Stimulated activated naive B cell treated with anti-CD40 and anti-IgM and Interleukin-4, amounts not matched to agents 10 μg/mL and 1 μg/mL and 100 μg/mL, for 72 hours (primary cell): ENCODE measurements around the gene SPDYE4.

Experiments used
- ATAC-seq, 2 donors: fragments of 150-1000 bp; cut with Tn5 transposase; replicated peaks; 2 replicates each; pipeline ENCODE4 v1.10.0; 2021; ENCODE audit warnings: moderate library complexity in 1 of 2
- DNase-seq: peaks from one replicate; pipeline ENCODE4 v3.0.0; 2021
- H3K27ac Mint-ChIP-seq: one replicate; pipeline ENCODE4 v1.8.0; 2022; ENCODE audit warnings: mild to moderate bottlenecking, mixed read lengths
- H3K27me3 Mint-ChIP-seq, 2 donors: one replicate each; pipeline ENCODE4 v1.8.0; 2022; ENCODE audit warnings: mixed read lengths in 2 of 2
- H3K36me3 Mint-ChIP-seq, 2 donors: one replicate each; pipeline ENCODE4 v1.8.0; 2022; ENCODE audit warnings: mixed read lengths in 2 of 2, mild to moderate bottlenecking in 1 of 2
- H3K4me1 Mint-ChIP-seq, 2 donors: one replicate each; pipeline ENCODE4 v1.8.0; 2022; ENCODE audit warnings: mixed read lengths in 2 of 2, mild to moderate bottlenecking in 1 of 2
- H3K4me3 Mint-ChIP-seq, 2 donors: one replicate each; pipeline ENCODE4 v1.8.0; 2022; ENCODE audit warnings: mild to moderate bottlenecking in 2 of 2, mixed read lengths in 2 of 2, moderate library complexity in 1 of 2
- H3K9me3 Mint-ChIP-seq, 2 donors: one replicate each; pipeline ENCODE4 v1.8.0; 2022; ENCODE audit warnings: mixed read lengths in 2 of 2, mild to moderate bottlenecking in 1 of 2

Gene SPDYE4

DNA sequence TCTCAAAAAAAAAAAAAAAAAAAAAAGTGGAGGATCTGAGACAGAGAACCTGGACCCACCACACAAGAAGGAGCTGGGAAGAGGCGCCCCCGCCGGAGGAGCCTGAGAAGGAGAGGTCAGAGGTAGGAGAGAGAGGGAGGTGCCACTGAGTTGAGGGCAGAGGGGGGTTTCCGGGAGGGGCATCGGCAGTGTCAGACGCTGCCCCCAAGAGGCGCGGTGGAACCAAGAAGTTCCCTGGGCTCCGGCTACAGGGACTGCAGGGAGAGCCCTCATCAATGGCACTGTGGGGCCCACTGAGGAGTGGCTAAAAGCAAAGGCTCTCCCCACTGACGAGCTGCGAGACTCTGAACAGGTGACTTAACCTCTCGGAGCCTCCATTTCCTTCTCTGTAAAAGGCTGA is 17.9 kb downstream of the SPDYE4 start:
- Mint-ChIP-seq H3K36me3 (no peaks in the 10 kb centered on the region), H3K27ac (peak overlapping the region; percentile 91)
- no peak for DNase-seq

GRCh38 chr17:8739097-8739496 is 19.2 kb downstream of the SPDYE4 start:
- Mint-ChIP-seq H3K4me3 (no peak overlapping the region), H3K9me3 (no peaks in the 10 kb centered on the region), H3K4me1 (peaks cover 13 to 19% of the 10 kb centered on the region in 2 donors), H3K36me3 (no peaks in the 10 kb centered on the region), H3K27me3 (peaks cover 0 to 10% of the 10 kb centered on the region in 2 donors), H3K27ac (no peak overlapping the region)
- no peak for DNase-seq
- ATAC-seq: no peak

More for the DNA sequence above, 17.9 kb downstream of the SPDYE4 start:
- peak; percentile 59 to 63 for ATAC-seq
- H3K27me3 Mint-ChIP-seq: peaks cover 0 to 10% of the 10 kb centered on the region in 2 donors
- H3K4me1 Mint-ChIP-seq: peaks cover 17 to 29% of the 10 kb centered on the region in 2 donors
- H3K9me3 Mint-ChIP-seq: no peaks in the 10 kb centered on the region
- H3K4me3 Mint-ChIP-seq: peak overlapping the region; percentile 66 to 83

DNA sequence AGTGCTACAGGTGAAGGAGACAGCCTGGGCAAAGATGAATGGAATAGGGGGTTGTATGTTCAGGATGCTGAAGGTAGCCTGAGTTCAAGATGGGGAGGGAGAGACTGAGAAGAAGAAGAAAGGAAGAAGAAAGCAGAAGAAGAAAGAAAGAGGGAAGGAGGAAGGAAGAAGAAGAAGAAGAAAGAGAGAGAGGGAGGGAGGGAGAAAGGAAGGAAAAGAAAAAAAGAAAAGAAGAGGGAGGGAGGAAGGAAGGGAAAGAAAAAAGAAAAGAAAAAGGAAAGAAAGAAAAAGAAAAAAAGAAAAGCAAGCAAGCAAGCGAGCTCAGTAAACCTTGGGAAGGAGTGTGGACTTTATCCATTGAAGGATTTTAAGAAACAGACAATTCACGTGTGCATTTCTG is 21.6 kb downstream of the SPDYE4 start:
- Mint-ChIP-seq H3K4me1 (peaks cover 12 to 18% of the 10 kb centered on the region in 2 donors), H3K36me3 (no peaks in the 10 kb centered on the region), H3K27me3 (peaks cover 0 to 10% of the 10 kb centered on the region in 2 donors), H3K27ac (no peak overlapping the region), H3K4me3 (no peak overlapping the region), H3K9me3 (no peaks in the 10 kb centered on the region)
- ATAC-seq (no peak), DNase-seq (no peak)

- Mint-ChIP-seq H3K36me3 (no peaks in the 10 kb centered on the region), H3K4me1 (peaks cover 12 to 17% of the 10 kb centered on the region in 2 donors), H3K27me3 (peaks cover under 1 to 13% of the 10 kb centered on the region in 2 donors), H3K9me3 (no peaks in the 10 kb centered on the region), H3K27ac (no peak overlapping the region), H3K4me3 (no peak overlapping the region)
- DNase-seq: no peak
- ATAC-seq: no peak
Measured at GRCh38 chr17:8736362-8736761, 22.0 kb downstream of the SPDYE4 start.

- DNase-seq: no peak
- Mint-ChIP-seq H3K4me1 (peaks cover 8% of the 10 kb centered on the region in 2 donors), H3K27me3 (peaks cover 10 to 19% of the 10 kb centered on the region in 2 donors), H3K36me3 (no peaks in the 10 kb centered on the region), H3K27ac (no peak overlapping the region), H3K9me3 (no peaks in the 10 kb centered on the region), H3K4me3 (no peak overlapping the region)
- ATAC-seq: no peak
Measured at GRCh38 chr17:8735336-8735939, 22.9 kb downstream of the SPDYE4 start.

- Mint-ChIP-seq H3K4me3 (no peak overlapping the region), H3K9me3 (no peaks in the 10 kb centered on the region), H3K36me3 (no peaks in the 10 kb centered on the region), H3K27ac (no peak overlapping the region), H3K27me3 (peaks cover 11 to 20% of the 10 kb centered on the region in 2 donors), H3K4me1 (peaks cover 3 to 4% of the 10 kb centered on the region in 2 donors)
- DNase-seq (no peak), ATAC-seq (no peak)
Measured at GRCh38 chr17:8734876-8735275, 23.5 kb downstream of the SPDYE4 start.

GRCh38 chr17:8732406-8733085 is 25.8 kb downstream of the SPDYE4 start:
- DNase-seq (no peak), ATAC-seq (no peak)
- no peak overlapping the region for H3K4me3 Mint-ChIP-seq
- no peak overlapping the region for H3K27ac Mint-ChIP-seq
- no peaks in the 10 kb centered on the region for H3K9me3 Mint-ChIP-seq
- no peaks in the 10 kb centered on the region for H3K4me1 Mint-ChIP-seq
- peaks cover 11 to 20% of the 10 kb centered on the region in 2 donors for H3K27me3 Mint-ChIP-seq
- H3K36me3 Mint-ChIP-seq: no peaks in the 10 kb centered on the region

GRCh38 chr17:8729860-8730259 is 28.5 kb downstream of the SPDYE4 start:
- H3K4me1 Mint-ChIP-seq: peaks cover 5 to 7% of the 10 kb centered on the region in 2 donors
- H3K9me3 Mint-ChIP-seq: no peaks in the 10 kb centered on the region
- DNase-seq (no peak), ATAC-seq (no peak)
- H3K27ac Mint-ChIP-seq: no peak overlapping the region
- H3K4me3 Mint-ChIP-seq: no peak overlapping the region
- H3K27me3 Mint-ChIP-seq: peaks cover 11 to 13% of the 10 kb centered on the region in 2 donors
- H3K36me3 Mint-ChIP-seq: no peaks in the 10 kb centered on the region

DNA sequence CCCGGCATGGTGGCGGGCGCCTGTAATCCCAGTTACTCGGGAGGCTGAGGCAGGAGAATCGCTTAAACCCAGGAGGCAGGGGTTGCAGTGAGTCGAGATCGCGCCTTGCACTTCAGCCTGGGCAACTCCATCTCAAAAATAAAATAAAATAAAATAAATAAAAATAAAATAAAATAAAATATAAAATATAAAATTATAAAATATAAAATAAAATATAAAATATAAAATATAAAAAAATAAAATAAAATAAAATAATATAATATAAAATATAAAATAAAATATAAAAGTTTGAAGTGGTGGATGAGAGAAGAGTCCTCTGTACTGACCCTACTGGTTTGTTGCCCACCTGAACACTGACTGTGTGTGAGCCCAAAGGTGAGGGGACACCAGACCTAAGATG is 28.9 kb downstream of the SPDYE4 start:
- H3K27ac Mint-ChIP-seq: no peak overlapping the region
- no peaks in the 10 kb centered on the region for H3K36me3 Mint-ChIP-seq

GRCh38 chr17:8728971-8729370 is 29.4 kb downstream of the SPDYE4 start:
- Mint-ChIP-seq H3K27ac (no peak overlapping the region), H3K36me3 (no peaks in the 10 kb centered on the region), H3K4me1 (peaks cover 5 to 7% of the 10 kb centered on the region in 2 donors), H3K4me3 (no peak overlapping the region), H3K9me3 (no peaks in the 10 kb centered on the region), H3K27me3 (peaks cover 11 to 13% of the 10 kb centered on the region in 2 donors)
- DNase-seq: no peak
- no peak for ATAC-seq

More for the DNA sequence above, 28.9 kb downstream of the SPDYE4 start:
- Mint-ChIP-seq H3K9me3 (no peaks in the 10 kb centered on the region), H3K4me1 (peaks cover 5 to 7% of the 10 kb centered on the region in 2 donors), H3K4me3 (no peak overlapping the region), H3K27me3 (peaks cover 11 to 13% of the 10 kb centered on the region in 2 donors)
- DNase-seq (no peak), ATAC-seq (no peak)

- Mint-ChIP-seq H3K27me3 (peaks cover 11 to 13% of the 10 kb centered on the region in 2 donors), H3K9me3 (no peaks in the 10 kb centered on the region), H3K4me1 (peaks cover 5 to 7% of the 10 kb centered on the region in 2 donors), H3K4me3 (no peak overlapping the region), H3K36me3 (no peaks in the 10 kb centered on the region), H3K27ac (no peak overlapping the region)
- ATAC-seq (no peak), DNase-seq (no peak)
Measured at GRCh38 chr17:8728251-8728938, 30.0 kb downstream of the SPDYE4 start.

DNA sequence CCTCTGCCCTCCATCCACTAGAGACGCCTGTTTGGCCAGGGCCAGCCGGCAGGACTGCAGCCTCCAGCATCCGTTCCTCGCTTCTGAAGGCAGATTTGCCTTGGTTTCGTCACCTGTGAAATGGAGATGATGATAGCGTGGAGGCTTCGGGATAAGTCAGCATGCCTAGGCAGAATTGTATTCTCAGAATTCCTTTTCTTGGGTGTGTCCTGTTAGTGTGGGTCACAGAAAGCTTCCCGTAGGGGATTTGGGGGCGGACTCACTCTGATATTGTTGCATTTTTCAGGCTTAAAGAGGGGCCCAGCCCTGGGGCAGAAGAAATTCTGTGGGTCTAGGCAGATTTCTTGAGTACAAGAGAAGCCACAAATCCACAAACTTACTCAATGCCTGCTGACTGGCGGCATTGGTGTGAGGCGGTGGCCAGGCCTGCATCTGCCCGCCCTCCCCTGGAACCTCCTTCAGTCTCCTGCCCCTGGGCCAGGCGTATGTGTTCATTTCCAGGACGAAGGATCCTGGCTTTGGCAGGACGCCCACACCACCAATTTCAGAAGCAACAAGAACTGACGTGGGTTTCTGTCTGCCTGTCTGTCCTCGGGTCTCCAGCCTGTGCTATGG is 31.3 kb downstream of the SPDYE4 start:
- no peak overlapping the region for H3K4me3 Mint-ChIP-seq
- no peak for ATAC-seq

DNA sequence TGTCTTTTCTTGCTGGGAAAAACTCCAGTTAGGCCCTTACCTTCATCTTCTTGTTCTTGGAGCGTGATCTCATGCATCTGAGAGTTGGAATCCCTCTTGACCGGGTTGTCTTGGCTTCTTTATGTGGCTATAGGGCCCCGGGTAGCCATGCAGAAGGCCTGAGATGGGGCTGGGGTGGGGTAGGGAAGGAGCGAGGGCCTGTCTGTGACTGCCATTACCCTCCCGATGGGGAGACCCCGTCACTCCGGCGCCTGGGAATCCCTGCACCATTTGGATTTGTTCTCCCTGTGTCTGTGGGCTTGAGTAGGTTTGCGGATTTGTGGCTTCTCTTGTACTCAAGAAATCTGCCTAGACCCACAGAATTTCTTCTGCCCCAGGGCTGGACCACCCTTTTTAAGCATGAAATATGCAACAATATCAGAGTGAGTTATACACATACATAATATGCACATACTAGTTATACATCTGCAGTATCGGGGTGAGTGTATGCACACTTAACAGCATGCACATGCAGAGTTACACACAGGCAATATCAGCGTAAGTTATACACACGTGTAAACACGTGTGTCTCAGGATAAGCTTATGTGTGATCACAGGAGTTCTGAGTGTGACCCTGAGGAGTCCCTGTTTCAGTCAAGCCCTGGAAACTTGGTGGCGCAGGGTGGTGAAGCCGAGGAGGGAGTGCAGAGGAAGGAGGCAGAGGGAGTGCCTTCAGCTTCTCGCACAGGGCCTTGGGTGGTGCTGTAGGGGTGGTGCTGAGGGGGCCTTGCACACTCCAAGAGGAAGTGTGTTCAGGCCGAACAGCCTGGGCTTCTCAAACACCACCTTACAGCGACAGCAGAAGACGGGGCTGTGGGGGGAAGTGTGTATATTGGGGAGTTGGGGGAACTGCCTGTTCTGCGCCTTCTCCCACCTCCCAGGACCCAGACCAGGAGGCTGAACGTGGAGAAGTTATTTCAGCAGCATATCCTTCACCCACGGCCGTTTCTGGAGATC is 32.2 kb downstream of the SPDYE4 start:
- Mint-ChIP-seq H3K27me3 (peaks cover 13 to 18% of the 10 kb centered on the region in 2 donors), H3K4me1 (peaks cover 5 to 7% of the 10 kb centered on the region in 2 donors), H3K27ac (no peak overlapping the region), H3K4me3 (no peak overlapping the region), H3K36me3 (no peaks in the 10 kb centered on the region), H3K9me3 (no peaks in the 10 kb centered on the region)
- ATAC-seq (peak in 1 of 2 donors; percentile 39), DNase-seq (no peak)

More for the DNA sequence above, 31.3 kb downstream of the SPDYE4 start:
- H3K27ac Mint-ChIP-seq: no peak overlapping the region
- H3K9me3 Mint-ChIP-seq: no peaks in the 10 kb centered on the region
- no peak for DNase-seq
- H3K4me1 Mint-ChIP-seq: peaks cover 5 to 7% of the 10 kb centered on the region in 2 donors
- H3K27me3 Mint-ChIP-seq: peaks cover 11 to 13% of the 10 kb centered on the region in 2 donors
- H3K36me3 Mint-ChIP-seq: no peaks in the 10 kb centered on the region
